NOMO-1 (cell line): ENCODE measurements around the gene DEDD2.
"Not testable (repeated sequence)": the region's sequence is repeated elsewhere in the genome, so short reads cannot be mapped to it uniquely, and the experiment has no call there.

ENCODE experiments used
- DNase-seq, 2 experiments: peaks; one replicate each; lab custom pipeline; 2025; ENCODE audit not compliant: unreplicated experiment in 2 of 2; lab: John Stamatoyannopoulos, UW

Gene DEDD2

GRCh38 chr19:42217520-42218437 is at the start of gene DEDD2:
Gene DEDD2 (minus strand): TSS chr19:42217677. CDS start chr19:42217007, 670 bp downstream.
- DNase-seq, result peak; percentile 93 to 97

GRCh38 chr19:42266928-42267603 is 49.6 kb upstream of the DEDD2 start:
- DNase-seq, result not testable (repeated sequence)

- not testable (repeated sequence) for DNase-seq
These were observed 48.6 kb upstream of the DEDD2 start for GRCh38 chr19:42266105-42266504.

GRCh38 chr19:42261763-42262162 is 44.3 kb upstream of the DEDD2 start:
- DNase-seq, result no peak

- DNase-seq, result not testable (repeated sequence)
These were observed 40.4 kb upstream of the DEDD2 start for GRCh38 chr19:42257842-42258241.

- peak in 1 of 2 experiments; percentile 21 for DNase-seq
These were observed 38.6 kb upstream of the DEDD2 start for GRCh38 chr19:42255766-42256745.

- peak; percentile 70 to 88 for DNase-seq
These were observed 37.6 kb upstream of the DEDD2 start, which contains the start of gene ERF for GRCh38 chr19:42254850-42255765. Gene ERF (minus strand): TSS chr19:42255128. CDS start chr19:42254999, 129 bp downstream.

GRCh38 chr19:42254089-42254849 is 36.8 kb upstream of the DEDD2 start:
- DNase-seq, result peak; percentile 74

GRCh38 chr19:42253245-42254088 is 36.0 kb upstream of the DEDD2 start:
- DNase-seq, result peak; percentile 40 to 59

- no peak for DNase-seq
These were observed 35.1 kb upstream of the DEDD2 start for GRCh38 chr19:42252365-42253244.

GRCh38 chr19:42251572-42252358 is 34.3 kb upstream of the DEDD2 start:
- no peak for DNase-seq

GRCh38 chr19:42250666-42251531 is 33.4 kb upstream of the DEDD2 start:
- DNase-seq, result no peak

GRCh38 chr19:42250183-42250665 is 32.7 kb upstream of the DEDD2 start:
- no peak for DNase-seq

GRCh38 chr19:42249769-42250168 is 32.3 kb upstream of the DEDD2 start:
- no peak for DNase-seq

- DNase-seq, result no peak
These were observed 31.8 kb upstream of the DEDD2 start for GRCh38 chr19:42249149-42249750.
